Measurements from ENCODE around the gene OCA2. TPM values are rescaled to one million over a fixed set of nuclear protein-coding genes. Genes with fewer than 3 reads are reported as not detected.

The OCA2 gene
- total RNA-seq, 2 donors from 2014 or later, result 3.7 TPM; not detected in 1

GRCh38 chr15:27873039-27873438, 226.1 kb downstream of the OCA2 start:
- intact Hi-C loops (cut with DNase I), result no loop called here
- Histone ChIP-seq H3K4me1 (replicated peaks) (no peaks in the 10 kb centered on the region), H3K36me3 (no peaks in the 10 kb centered on the region), H3K27me3 (replicated peaks; ENCODE audit: insufficient read depth) (no peaks in the 10 kb centered on the region), H3K4me3 (no peak overlapping the region), H3K27ac (no peak overlapping the region), H3K9me3 (no peaks in the 10 kb centered on the region)
- no peak for DNase-seq (ENCODE audit: low spot score)
- WGBS, result 65% methylated on average over 7 of the region's 7 CpGs
- no peak for TF ChIP-seq POLR2AphosphoS5 (IDR thresholded peaks at IDR 0.05)
- no peak for TF ChIP-seq CTCF (IDR thresholded peaks at IDR 0.05)
- no peak for TF ChIP-seq POLR2A (IDR thresholded peaks at IDR 0.05)

GRCh38 chr15:27872355-27872754, 226.8 kb downstream of the OCA2 start:
- TF ChIP-seq CTCF (IDR thresholded peaks at IDR 0.05), result no peak
- no peak for TF ChIP-seq POLR2A (IDR thresholded peaks at IDR 0.05)
- H3K4me1 ChIP-seq (replicated peaks), result no peaks in the 10 kb centered on the region
- intact Hi-C loops (cut with DNase I), result no loop called here
- WGBS, result 91% methylated on average over 9 of the region's 9 CpGs
- no peak overlapping the region for H3K27ac ChIP-seq
- H3K36me3 ChIP-seq, result no peaks in the 10 kb centered on the region
- no peak for DNase-seq (ENCODE audit: low spot score)
- H3K27me3 ChIP-seq (replicated peaks; ENCODE audit: insufficient read depth), result no peaks in the 10 kb centered on the region
- H3K4me3 ChIP-seq, result no peak overlapping the region
- H3K9me3 ChIP-seq, result no peaks in the 10 kb centered on the region

- 76% methylated on average over 5 of the region's 5 CpGs for WGBS
- intact Hi-C loops (cut with DNase I), result no loop called here
- Histone ChIP-seq H3K4me1 (replicated peaks) (no peaks in the 10 kb centered on the region), H3K27ac (no peak overlapping the region), H3K27me3 (replicated peaks; ENCODE audit: insufficient read depth) (no peaks in the 10 kb centered on the region), H3K9me3 (no peaks in the 10 kb centered on the region), H3K36me3 (no peaks in the 10 kb centered on the region), H3K4me3 (no peak overlapping the region)
- DNase-seq (ENCODE audit: low spot score), result no peak
- TF ChIP-seq POLR2AphosphoS5 (IDR thresholded peaks at IDR 0.05), result no peak
- TF ChIP-seq POLR2A (IDR thresholded peaks at IDR 0.05), result no peak
- TF ChIP-seq CTCF (IDR thresholded peaks at IDR 0.05), result no peak
These were observed 227.2 kb downstream of the OCA2 start for GRCh38 chr15:27871902-27872260.

GRCh38 chr15:27871078-27871901, 227.8 kb downstream of the OCA2 start:
- Histone ChIP-seq H3K27ac (no peak overlapping the region), H3K27me3 (replicated peaks; ENCODE audit: insufficient read depth) (no peaks in the 10 kb centered on the region), H3K9me3 (no peaks in the 10 kb centered on the region), H3K36me3 (no peaks in the 10 kb centered on the region), H3K4me1 (replicated peaks) (no peaks in the 10 kb centered on the region), H3K4me3 (no peak overlapping the region)
- no peak for DNase-seq (ENCODE audit: low spot score)
- TF ChIP-seq POLR2AphosphoS5 (IDR thresholded peaks at IDR 0.05), result no peak
- no peak for TF ChIP-seq CTCF (IDR thresholded peaks at IDR 0.05)
- TF ChIP-seq POLR2A (IDR thresholded peaks at IDR 0.05), result no peak
- intact Hi-C loops (cut with DNase I), result no loop called here
- WGBS, result 81% methylated on average over 8 of the region's 16 CpGs

GRCh38 chr15:27870320-27870719, 228.8 kb downstream of the OCA2 start:
- WGBS, result 37% methylated on average over 6 of the region's 6 CpGs
- intact Hi-C loops (cut with DNase I), result no loop called here
- Histone ChIP-seq H3K36me3 (no peaks in the 10 kb centered on the region), H3K9me3 (no peaks in the 10 kb centered on the region), H3K4me1 (replicated peaks) (no peaks in the 10 kb centered on the region), H3K27ac (no peak overlapping the region), H3K27me3 (replicated peaks; ENCODE audit: insufficient read depth) (no peaks in the 10 kb centered on the region), H3K4me3 (no peak overlapping the region)
- no peak for DNase-seq (ENCODE audit: low spot score)
- no peak for TF ChIP-seq POLR2AphosphoS5 (IDR thresholded peaks at IDR 0.05)
- TF ChIP-seq CTCF (IDR thresholded peaks at IDR 0.05), result no peak
- TF ChIP-seq POLR2A (IDR thresholded peaks at IDR 0.05), result no peak

Data from prostate gland (tissue), 2 donors.